H54 (cell line): ENCODE measurements around the gene NEU4.
"Not testable (repeated sequence)": the region's sequence is repeated elsewhere in the genome, so short reads cannot be mapped to it uniquely, and the experiment has no call there.

Experiments used
- DNase-seq: peaks from one replicate; pipeline ENCODE4 v3.0.0; 2011; ENCODE audit warnings: low spot score, mixed read lengths; ENCODE audit not compliant: insufficient read length
- FAIRE-seq: peaks from 3 replicates; lab custom pipeline; 2011; peaks lifted over from hg19 to GRCh38; lab: Jason Lieb, UNC
- POLR2A ChIP-seq: IDR thresholded peaks from 2 replicates; pipeline ENCODE4 v1.6.1; 2011; ENCODE audit warnings: low read depth, mild to moderate bottlenecking, low read length

The NEU4 gene

DNA sequence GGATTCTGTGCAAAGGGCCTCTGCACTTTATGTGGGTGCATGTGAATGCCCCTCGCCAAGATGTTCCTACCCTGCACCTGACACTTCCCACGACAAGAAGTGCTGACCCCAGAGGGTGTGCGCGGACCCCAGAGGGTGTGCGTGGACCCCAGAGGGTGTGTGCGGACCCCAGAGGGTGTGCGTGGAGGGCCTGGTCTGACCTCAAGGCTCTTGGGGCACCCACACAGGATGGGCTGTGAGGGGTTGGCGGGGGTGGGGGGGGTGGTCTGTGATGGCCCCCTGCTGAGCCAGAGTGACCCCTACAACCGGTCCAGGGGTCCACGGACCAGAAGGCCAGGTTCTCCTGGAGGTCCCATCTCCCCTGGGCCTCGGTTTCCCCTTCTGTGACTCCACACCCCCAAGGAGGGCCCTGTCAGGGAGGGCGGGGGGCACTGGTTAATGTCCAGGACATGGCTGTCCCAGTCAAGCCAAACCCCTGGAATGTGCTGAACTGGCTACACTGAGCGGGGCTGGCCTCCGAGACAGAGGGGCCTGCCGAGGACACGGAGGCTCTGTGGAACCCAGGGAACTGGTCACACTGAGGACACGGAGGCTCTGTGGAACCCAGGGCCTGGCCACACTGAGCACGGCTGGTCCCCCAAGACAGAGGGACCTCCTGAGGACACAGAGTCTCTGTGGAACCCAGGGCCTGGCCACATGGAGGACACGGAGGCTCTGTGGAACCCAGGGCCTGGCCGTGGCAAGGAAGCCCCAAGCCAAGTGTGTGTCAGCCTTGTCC lies 3.1 kb downstream of the NEU4 start:
- TF ChIP-seq POLR2A: no peak
- FAIRE-seq (no peak), DNase-seq (no peak)

DNA sequence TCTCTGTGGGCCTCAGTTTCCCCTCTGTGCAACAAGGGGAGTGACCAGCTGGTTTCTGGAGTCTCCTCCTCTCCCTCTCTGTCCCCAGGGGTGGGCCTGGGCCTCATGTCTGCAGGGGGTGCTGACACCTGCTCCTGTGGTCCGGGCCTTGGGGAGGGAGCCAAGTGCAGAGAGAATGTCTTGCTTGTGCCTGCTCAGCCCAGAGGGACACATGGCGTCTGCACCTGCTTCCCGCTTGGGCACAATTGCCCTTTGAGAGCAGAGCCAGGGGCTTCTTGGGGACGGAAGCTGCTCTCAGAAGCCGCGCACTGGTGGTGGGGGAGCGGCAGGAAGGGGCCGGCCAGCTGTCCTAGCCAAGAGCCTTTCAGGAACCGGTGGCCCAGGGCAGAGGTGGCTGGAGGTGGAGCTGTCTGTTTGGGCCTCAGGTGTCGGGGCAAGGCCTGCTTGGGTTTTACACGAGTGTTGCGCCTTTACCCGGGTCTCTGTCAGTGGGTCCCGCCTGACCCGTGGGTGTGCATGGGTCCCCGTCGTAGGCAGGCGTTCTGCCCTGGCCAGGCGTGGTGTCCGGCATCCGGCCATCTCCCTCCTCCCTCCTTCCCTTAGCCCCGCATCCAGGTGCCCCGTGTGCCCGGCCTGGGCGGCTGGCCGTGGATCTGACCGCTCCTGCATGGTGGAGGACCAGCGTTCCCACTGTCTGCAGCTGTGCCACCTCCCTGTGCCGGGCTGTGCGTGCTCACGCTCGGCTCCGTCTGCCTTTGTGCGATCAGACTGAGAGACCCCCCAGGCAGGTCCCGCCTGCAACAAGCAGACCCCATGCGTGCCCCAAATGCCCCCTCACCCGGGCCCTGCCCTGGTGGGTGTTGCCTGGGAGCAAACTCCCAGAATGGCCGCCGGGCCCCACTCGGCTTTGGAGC lies 4.0 kb downstream of the NEU4 start:
- no peak for TF ChIP-seq POLR2A
- DNase-seq (no peak), FAIRE-seq (no peak)

DNA sequence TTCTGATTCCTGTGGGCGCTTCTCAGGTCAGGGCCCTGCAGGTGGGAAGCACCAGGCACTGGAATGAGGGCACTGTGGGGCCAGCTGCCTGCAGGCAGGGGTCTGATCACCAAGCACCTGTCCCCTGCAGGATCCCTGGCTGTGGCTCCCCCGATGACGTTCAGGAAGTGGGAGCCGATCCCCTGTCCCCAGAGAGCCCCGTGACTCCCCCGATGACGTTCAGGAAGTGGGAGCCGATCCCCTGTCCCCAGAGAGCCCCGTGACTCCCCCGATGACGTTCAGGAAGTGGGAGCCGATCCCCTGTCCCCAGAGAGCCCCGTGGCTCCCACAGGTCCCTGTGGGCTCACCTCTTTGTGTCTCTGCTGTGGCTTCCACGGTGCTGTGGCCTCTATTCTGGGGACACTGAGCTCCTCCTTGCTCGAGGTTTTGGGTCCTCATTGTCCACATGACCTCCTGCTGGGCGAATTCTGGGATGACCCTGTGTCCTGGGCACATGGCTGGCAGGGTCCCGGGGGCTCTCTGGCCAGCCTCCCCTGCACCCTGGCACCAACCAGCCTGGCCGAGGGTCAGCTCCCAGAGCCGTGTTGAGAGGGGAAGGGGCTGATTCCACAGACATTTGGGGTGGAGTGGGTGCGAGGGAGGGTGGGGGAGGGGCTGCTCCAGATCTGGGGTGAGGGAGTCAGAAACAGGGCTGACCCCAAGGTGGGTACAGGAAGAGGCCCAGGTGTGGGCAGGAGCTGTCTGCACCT lies 4.8 kb downstream of the NEU4 start:
- no peak for TF ChIP-seq POLR2A
- DNase-seq (no peak), FAIRE-seq (no peak)

DNA sequence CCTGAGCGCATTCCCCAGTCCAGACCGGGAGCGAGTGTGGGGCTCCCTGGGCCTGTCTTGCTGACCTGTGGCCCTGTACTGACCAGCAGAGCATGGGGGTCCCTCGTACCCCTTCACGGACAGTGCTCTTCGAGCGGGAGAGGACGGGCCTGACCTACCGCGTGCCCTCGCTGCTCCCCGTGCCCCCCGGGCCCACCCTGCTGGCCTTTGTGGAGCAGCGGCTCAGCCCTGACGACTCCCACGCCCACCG lies 5.3 kb downstream of the NEU4 start:
- FAIRE-seq: no peak
- no peak for TF ChIP-seq POLR2A
- DNase-seq: no peak

DNA sequence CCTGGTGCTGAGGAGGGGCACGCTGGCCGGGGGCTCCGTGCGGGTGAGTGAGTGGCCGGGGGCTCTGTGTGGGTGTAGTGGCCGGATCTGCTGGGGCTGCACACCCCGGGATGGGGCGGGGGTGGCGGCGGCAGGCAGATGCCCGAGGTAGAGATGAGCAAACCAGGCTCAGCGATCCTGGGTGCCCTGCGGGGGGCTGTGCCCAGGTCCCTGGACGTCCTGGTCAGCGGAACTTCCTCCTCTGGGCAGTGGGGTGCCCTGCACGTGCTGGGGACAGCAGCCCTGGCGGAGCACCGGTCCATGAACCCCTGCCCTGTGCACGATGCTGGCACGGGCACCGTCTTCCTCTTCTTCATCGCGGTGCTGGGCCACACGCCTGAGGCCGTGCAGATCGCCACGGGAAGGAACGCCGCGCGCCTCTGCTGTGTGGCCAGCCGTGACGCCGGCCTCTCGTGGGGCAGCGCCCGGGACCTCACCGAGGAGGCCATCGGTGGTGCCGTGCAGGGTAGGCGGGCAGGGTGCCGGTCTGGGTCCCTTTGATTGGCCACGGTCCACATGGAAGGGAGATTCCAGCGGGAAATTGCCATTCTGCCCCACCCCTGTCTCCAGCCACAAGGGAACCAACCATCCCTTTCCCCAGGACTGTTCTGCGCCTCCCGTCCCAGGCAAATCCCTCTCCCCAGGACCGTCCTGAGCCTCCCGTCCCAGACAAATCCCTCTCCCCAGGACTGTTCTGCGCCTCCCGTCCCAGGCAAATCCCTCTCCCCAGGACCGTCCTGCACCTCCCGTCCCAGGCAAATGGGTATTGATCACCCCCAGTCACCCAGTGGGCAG lies 5.9 kb downstream of the NEU4 start:
- FAIRE-seq: no peak
- no peak for DNase-seq

DNA sequence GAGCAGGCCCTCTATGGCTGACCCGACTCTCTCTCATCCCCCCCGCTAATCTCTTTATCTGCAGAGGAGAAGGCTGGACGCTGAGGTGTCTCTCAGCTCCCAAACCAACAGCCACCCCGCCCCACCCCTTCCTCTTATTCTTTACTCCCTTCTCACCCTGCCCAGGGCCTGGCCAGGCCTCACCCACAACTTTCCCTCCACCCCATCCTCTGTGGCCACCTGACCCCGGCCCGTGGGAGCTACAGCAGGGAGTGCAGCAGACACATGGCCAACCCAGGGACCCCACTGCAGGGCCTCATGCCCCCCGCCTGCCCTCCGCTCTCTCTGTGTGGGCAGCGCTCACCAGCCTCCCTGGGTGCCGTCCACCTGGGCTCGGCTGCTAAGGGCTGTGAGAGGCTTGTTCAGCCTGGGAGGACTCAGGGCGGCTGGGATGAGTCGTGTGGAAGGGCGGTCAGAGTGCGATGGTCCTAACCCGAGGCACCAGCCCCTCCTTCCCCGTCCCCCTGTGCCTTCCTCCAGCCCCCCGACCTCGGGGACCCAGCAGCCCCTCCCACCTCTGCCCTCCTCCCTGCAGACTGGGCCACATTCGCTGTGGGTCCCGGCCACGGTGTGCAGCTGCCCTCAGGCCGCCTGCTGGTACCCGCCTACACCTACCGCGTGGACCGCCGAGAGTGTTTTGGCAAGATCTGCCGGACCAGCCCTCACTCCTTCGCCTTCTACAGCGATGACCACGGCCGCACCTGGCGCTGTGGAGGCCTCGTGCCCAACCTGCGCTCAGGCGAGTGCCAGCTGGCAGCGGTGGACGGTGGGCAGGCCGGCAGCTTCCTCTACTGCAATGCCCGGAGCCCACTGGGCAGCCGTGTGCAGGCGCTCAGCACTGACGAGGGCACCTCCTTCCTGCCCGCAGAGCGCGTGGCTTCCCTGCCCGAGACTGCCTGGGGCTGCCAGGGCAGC lies 6.8 kb downstream of the NEU4 start:
- no peak for DNase-seq
- no peak for FAIRE-seq
- TF ChIP-seq POLR2A: no peak

More for the DNA sequence above, 5.9 kb downstream of the NEU4 start:
- no peak for TF ChIP-seq POLR2A

DNA sequence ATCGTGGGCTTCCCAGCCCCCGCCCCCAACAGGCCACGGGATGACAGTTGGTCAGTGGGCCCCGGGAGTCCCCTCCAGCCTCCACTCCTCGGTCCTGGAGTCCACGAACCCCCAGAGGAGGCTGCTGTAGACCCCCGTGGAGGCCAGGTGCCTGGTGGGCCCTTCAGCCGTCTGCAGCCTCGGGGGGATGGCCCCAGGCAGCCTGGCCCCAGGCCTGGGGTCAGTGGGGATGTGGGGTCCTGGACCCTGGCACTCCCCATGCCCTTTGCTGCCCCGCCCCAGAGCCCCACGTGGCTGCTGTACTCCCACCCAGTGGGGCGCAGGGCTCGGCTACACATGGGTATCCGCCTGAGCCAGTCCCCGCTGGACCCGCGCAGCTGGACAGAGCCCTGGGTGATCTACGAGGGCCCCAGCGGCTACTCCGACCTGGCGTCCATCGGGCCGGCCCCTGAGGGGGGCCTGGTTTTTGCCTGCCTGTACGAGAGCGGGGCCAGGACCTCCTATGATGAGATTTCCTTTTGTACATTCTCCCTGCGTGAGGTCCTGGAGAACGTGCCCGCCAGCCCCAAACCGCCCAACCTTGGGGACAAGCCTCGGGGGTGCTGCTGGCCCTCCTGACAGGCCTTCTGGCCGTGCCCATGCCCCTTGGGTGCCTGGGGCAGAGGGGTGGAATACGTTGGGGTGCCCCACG lies 7.6 kb downstream of the NEU4 start:
- TF ChIP-seq POLR2A: no peak
- DNase-seq (no peak), FAIRE-seq (no peak)

DNA sequence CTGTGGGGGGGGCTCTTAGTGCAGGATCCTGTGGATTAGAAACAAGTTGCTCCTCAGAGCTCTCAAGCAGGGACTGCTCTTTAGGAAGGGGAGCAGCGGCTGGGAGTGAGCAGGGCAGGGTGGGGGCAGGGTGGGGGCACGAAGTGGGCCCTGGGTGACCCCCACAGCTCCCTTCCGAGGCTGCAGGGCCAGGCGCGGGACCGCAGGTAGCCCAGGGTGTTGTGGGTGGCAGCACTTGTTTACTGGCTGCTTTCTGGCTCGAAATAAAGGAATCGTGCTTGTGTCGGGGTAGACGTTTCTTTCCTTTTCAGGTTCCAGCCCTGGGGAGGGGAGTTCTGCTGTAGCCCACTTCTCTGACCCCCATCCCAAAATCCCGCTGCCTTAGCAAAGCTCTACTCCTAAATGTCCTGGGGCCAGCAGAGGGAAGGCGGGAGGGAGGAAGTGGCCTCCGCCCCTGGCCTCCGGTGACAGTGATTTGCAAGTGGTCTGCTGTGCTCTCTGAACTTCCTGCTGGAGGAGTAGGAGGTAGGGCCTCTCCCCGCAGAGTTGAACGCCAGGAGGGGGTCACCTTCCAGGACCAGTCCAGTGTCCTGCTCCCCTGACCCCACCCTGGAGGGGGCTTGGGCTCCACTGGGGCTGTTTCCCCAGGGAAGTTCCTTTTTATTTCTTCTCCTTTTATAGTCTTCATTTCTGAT lies 8.3 kb downstream of the NEU4 start:
- TF ChIP-seq POLR2A: no peak
- FAIRE-seq (no peak), DNase-seq (no peak)

DNA sequence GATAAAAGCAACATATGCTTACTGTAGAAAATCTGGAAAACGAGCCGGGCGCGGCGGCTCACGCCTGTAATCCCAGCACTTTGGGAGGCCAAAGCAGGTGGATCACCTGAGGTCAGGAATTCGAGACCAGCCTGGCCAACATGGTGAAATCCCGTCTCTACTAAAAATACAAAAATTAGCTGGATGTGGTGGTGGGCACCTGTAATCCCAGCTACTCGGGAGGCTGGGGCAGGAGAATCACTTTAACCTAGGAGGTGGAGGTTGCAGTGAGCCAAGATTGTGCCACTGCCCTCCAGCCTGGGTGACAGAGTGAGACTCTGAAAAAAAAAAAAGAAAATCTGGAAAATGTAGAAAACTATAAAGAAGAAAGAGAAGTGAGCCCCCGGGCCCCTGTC lies 8.8 kb downstream of the NEU4 start:
- not testable (repeated sequence) for DNase-seq, FAIRE-seq

DNA sequence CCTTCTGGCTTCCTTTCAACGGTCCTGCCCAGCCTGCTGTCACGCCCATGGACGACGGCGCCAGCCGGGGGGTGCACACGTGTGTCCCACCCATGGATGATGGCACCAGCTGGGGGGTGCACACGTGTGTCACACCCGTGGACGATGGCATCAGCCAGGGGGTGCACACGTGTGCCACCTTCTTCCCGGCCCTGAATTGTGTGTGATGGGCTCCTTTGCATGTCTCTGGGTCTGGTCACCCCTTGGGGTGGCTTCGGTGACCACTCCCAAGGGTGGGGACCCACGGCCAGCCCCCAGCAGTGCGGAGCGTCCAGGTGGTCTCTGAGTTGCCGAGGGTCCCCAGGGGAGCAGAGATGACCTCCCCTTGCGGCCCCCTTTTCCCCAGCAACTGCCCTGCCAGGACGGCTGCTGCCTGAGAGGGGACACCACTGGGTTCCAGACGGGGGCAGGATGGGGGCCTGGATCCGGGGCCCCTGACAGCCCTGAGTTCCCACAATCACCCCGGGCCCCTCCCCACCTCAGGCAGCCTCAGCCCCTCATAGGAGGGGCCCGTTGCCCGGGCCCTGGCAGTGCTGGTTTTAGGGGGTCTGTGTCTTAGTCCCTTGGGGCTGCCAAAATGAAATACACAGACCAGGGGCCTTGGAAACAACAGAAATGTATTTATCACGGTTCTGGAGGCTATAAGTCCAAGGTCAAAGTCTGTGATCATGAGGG lies 9.4 kb downstream of the NEU4 start:
- TF ChIP-seq POLR2A: no peak
- FAIRE-seq: no peak
- DNase-seq: no peak

DNA sequence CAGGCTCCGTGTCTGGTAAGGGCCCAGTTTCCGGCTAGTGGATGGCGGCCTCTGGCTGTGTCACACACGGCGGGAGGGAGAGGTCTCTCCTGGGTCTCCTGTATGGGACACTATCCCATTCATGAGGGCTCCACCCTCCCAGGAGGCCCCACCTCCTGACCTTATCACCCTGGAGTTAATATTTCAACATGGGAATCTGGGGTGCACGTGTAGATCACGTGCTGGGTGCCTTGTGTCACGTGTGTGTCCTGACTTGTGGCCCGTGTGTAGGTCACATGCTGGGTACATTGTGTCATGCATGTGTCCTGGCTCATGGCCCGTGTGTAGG lies 9.9 kb downstream of the NEU4 start:
- DNase-seq: no peak
- no peak for TF ChIP-seq POLR2A

DNA sequence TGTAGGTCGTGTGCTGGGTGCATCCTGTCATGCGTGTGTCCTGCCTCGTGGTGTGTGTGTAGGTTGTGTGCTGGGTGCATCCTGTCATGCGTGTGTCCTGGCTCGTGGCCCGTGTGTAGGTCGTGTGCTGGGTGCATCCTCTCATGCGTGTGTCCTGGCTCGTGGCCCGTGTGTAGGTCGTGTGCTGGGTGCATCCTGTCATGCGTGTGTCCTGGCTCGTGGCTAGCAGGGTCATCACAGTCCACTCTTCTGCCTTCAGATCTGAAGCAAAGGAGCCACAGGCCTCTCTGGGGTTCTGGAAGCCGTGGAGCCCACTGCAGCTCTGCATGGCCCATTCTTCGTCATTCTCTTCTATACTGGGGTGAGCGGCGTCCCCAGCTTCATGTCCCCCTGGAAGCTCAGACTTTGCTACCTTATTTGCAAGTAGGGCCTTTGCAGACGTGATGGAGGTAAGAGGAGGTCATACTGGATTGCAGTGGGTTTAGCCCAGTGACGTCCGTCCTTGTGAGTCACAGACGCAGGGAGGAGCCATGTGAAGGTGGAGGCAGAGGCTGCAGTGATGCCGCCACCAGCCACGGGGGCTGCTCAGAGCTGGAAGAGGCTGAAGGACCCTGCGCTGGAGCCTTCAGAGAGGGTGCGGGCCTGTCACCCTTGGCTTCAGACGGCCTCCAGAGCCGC lies 11.1 kb downstream of the NEU4 start:
- not testable (repeated sequence) for FAIRE-seq, DNase-seq

More for the DNA sequence above, 9.9 kb downstream of the NEU4 start:
- FAIRE-seq: no peak
